Measurements from ENCODE around the gene ARFGAP2. TPM values are rescaled to one million over a fixed set of nuclear protein-coding genes. Genes with fewer than 3 reads are reported as not detected.

The ARFGAP2 gene
- total RNA-seq, 1 donor from 2014 or later = 95.0 TPM

- H3K9me3 ChIP-seq (ENCODE audit: low read depth) = no peaks in the 10 kb centered on the region
- peak overlapping the region; percentile 83 for H3K4me2 ChIP-seq
- no peaks in the 10 kb centered on the region for H3K36me3 ChIP-seq
- H3K9ac ChIP-seq = no peak overlapping the region
- H3K27me3 Mint-ChIP-seq (ENCODE audit: insufficient read depth, low read depth) = peaks cover 40% of the 10 kb centered on the region
- no peak overlapping the region for H3K27ac ChIP-seq
- no peaks in the 10 kb centered on the region for H3K36me3 Mint-ChIP-seq
- peaks cover 41% of the 10 kb centered on the region for H3F3A ChIP-seq (ENCODE audit: low read depth)
- peak overlapping the region; percentile 64 for H3K4me3 ChIP-seq
- peaks cover 20% of the 10 kb centered on the region for H3K4me1 ChIP-seq
- H3K27me3 ChIP-seq = peaks cover 47% of the 10 kb centered on the region
- peaks cover 10% of the 10 kb centered on the region for H3K4me1 Mint-ChIP-seq
- TF ChIP-seq CTCF (IDR thresholded peaks at IDR 0.05) = no peak
- peak overlapping the region; percentile 75 for H3K4me3 Mint-ChIP-seq
- DNase-seq (ENCODE audit: low spot score) = peak; percentile 29
- peak overlapping the region; percentile 59 for H2AFZ ChIP-seq (replicated peaks)
- H4K20me1 ChIP-seq (ENCODE audit: low read depth) = no peaks in the 10 kb centered on the region
- H3K9me3 Mint-ChIP-seq = no peaks in the 10 kb centered on the region
- no peak overlapping the region for H3K27ac Mint-ChIP-seq
- H3K79me2 ChIP-seq (ENCODE audit: low read depth) = no peaks in the 10 kb centered on the region
Measured at GRCh38 chr11:47184711-47185304, 8.1 kb upstream of the ARFGAP2 start.

- Histone ChIP-seq H3K27me3 (peaks cover 40% of the 10 kb centered on the region), H3K4me2 (no peak overlapping the region), H3F3A (ENCODE audit: low read depth) (peaks cover 41% of the 10 kb centered on the region), H3K4me1 (peaks cover 20% of the 10 kb centered on the region), H4K20me1 (ENCODE audit: low read depth) (no peaks in the 10 kb centered on the region), H3K36me3 (no peaks in the 10 kb centered on the region), H3K4me3 (no peak overlapping the region), H3K79me2 (ENCODE audit: low read depth) (no peaks in the 10 kb centered on the region), H2AFZ (replicated peaks) (no peak overlapping the region), H3K27ac (no peak overlapping the region), H3K9me3 (ENCODE audit: low read depth) (no peaks in the 10 kb centered on the region), H3K9ac (no peak overlapping the region)
- Mint-ChIP-seq H3K36me3 (no peaks in the 10 kb centered on the region), H3K27ac (no peak overlapping the region), H3K4me3 (no peak overlapping the region), H3K4me1 (peaks cover 10% of the 10 kb centered on the region), H3K9me3 (no peaks in the 10 kb centered on the region), H3K27me3 (ENCODE audit: insufficient read depth, low read depth) (peaks cover 33% of the 10 kb centered on the region)
- TF ChIP-seq CTCF (IDR thresholded peaks at IDR 0.05) (no peak), EZH2phosphoT487 (IDR thresholded peaks at IDR 0.05) (no peak), EZH2 (IDR thresholded peaks at IDR 0.05) (no peak)
- no peak for DNase-seq (ENCODE audit: low spot score)
Measured at GRCh38 chr11:47183969-47184368, 7.3 kb upstream of the ARFGAP2 start.

GRCh38 chr11:47183031-47183856 is 6.6 kb upstream of the ARFGAP2 start:
- peaks cover 33% of the 10 kb centered on the region for H3K27me3 ChIP-seq
- peaks cover 20% of the 10 kb centered on the region for H3K4me1 ChIP-seq
- no peaks in the 10 kb centered on the region for H3K79me2 ChIP-seq (ENCODE audit: low read depth)
- Mint-ChIP-seq H3K4me3 (no peak overlapping the region), H3K27ac (no peak overlapping the region), H3K27me3 (ENCODE audit: insufficient read depth, low read depth) (peaks cover 28% of the 10 kb centered on the region), H3K36me3 (no peaks in the 10 kb centered on the region), H3K9me3 (no peaks in the 10 kb centered on the region), H3K4me1 (peaks cover 10% of the 10 kb centered on the region)
- H3K36me3 ChIP-seq = no peaks in the 10 kb centered on the region
- no peak overlapping the region for H2AFZ ChIP-seq (replicated peaks)
- no peak for DNase-seq (ENCODE audit: low spot score)
- H3K4me2 ChIP-seq = no peak overlapping the region
- no peak overlapping the region for H3K9ac ChIP-seq
- H3K9me3 ChIP-seq (ENCODE audit: low read depth) = no peaks in the 10 kb centered on the region
- H3K27ac ChIP-seq = no peak overlapping the region
- peaks cover 38% of the 10 kb centered on the region for H3F3A ChIP-seq (ENCODE audit: low read depth)
- TF ChIP-seq EZH2phosphoT487 (IDR thresholded peaks at IDR 0.05) = no peak
- no peak overlapping the region for H3K4me3 ChIP-seq
- no peaks in the 10 kb centered on the region for H4K20me1 ChIP-seq (ENCODE audit: low read depth)

GRCh38 chr11:47182380-47182779 is 5.7 kb upstream of the ARFGAP2 start:
- no peaks in the 10 kb centered on the region for H3K9me3 ChIP-seq (ENCODE audit: low read depth)
- H3K9me3 Mint-ChIP-seq = no peaks in the 10 kb centered on the region

More at GRCh38 chr11:47182380-47182779, 5.7 kb upstream of the ARFGAP2 start:
- H3K4me3 Mint-ChIP-seq = no peak overlapping the region
- no peaks in the 10 kb centered on the region for H3K36me3 Mint-ChIP-seq
- H3K79me2 ChIP-seq (ENCODE audit: low read depth) = no peaks in the 10 kb centered on the region
- TF ChIP-seq EZH2 (IDR thresholded peaks at IDR 0.05) (no peak), CTCF (IDR thresholded peaks at IDR 0.05) (no peak), EZH2phosphoT487 (IDR thresholded peaks at IDR 0.05) (no peak)
- no peak overlapping the region for H3K4me2 ChIP-seq
- no peak overlapping the region for H3K27ac ChIP-seq
- H2AFZ ChIP-seq (replicated peaks) = no peak overlapping the region
- no peaks in the 10 kb centered on the region for H3K36me3 ChIP-seq
- peaks cover 20% of the 10 kb centered on the region for H3K4me1 ChIP-seq
- peaks cover 20% of the 10 kb centered on the region for H3K27me3 Mint-ChIP-seq (ENCODE audit: insufficient read depth, low read depth)
- no peak overlapping the region for H3K27ac Mint-ChIP-seq
- no peak overlapping the region for H3K4me3 ChIP-seq
- DNase-seq (ENCODE audit: low spot score) = no peak
- no peaks in the 10 kb centered on the region for H4K20me1 ChIP-seq (ENCODE audit: low read depth)
- peaks cover 37% of the 10 kb centered on the region for H3F3A ChIP-seq (ENCODE audit: low read depth)
- peaks cover 11% of the 10 kb centered on the region for H3K4me1 Mint-ChIP-seq
- no peak overlapping the region for H3K9ac ChIP-seq
- peaks cover 24% of the 10 kb centered on the region for H3K27me3 ChIP-seq

All from neural progenitor cell (in vitro differentiated cells).